HCT116 (cell line): ENCODE results near the gene LIPE.

Experiments used
- CBX3 ChIP-seq: IDR thresholded peaks from 2 replicates; pipeline ENCODE4 v1.6.1; 2012; ENCODE audit warnings: low read depth
- CTCF ChIP-seq, 3 experiments: fragments of 200-600 bp in 1 of 3; sonication (generic) in 1 of 3; IDR thresholded peaks in 2 of 3; conservative IDR thresholded peaks in 1 of 3; 2 replicates each; pipeline ENCODE4 v1.5.1; 2012 to 2017; ENCODE audit warnings: low read depth in 2 of 3, low read length in 2 of 3, antibody characterized with exemption in 1 of 3, borderline replicate concordance in 1 of 3, control low read depth in 1 of 3, mild to moderate bottlenecking in 1 of 3, mixed read lengths in 1 of 3, mixed run types in 1 of 3, moderate library complexity in 1 of 3; ENCODE audit not compliant: insufficient read depth in 1 of 3
- EZH2 ChIP-seq: fragments of 200-600 bp; sonication (generic); IDR thresholded peaks from 2 replicates; pipeline ENCODE4 v1.6.1; 2017; ENCODE audit warnings: antibody characterized with exemption, mixed run types
- EZH2phosphoT487 ChIP-seq: fragments of 200-600 bp; IDR thresholded peaks from 2 replicates; pipeline ENCODE4 v1.6.1; 2018; ENCODE audit warnings: antibody characterized with exemption, borderline replicate concordance
- POLR2A ChIP-seq: IDR thresholded peaks from 2 replicates; pipeline ENCODE4 v1.7.0; 2011; ENCODE audit warnings: borderline replicate concordance; ENCODE audit not compliant: insufficient read depth, insufficient read length; ENCODE audit errors: extremely low read depth
- POLR2AphosphoS5 ChIP-seq: IDR thresholded peaks from 2 replicates; pipeline ENCODE4 v1.6.1; 2011; ENCODE audit warnings: mild to moderate bottlenecking, low read depth, low read length, moderate library complexity
- RAD21 ChIP-seq: IDR thresholded peaks from 2 replicates; pipeline ENCODE4 v1.6.1; 2012; ENCODE audit warnings: low read depth, mild to moderate bottlenecking
- YY1 ChIP-seq: IDR thresholded peaks from 2 replicates; pipeline ENCODE4 v1.6.1; 2011; ENCODE audit warnings: low read length, low read depth, moderate library complexity, mild to moderate bottlenecking; ENCODE audit not compliant: insufficient replicate concordance; ENCODE audit errors: extremely low read depth
- ZNF274 ChIP-seq: fragments of 200-500 bp; sonication (Bioruptor generic); IDR thresholded peaks from 2 replicates; pipeline ENCODE4 v1.6.1; 2014; ENCODE audit warnings: mild to moderate bottlenecking, low read depth, low read length, inconsistent platforms
- TF ChIP-seq, protein P1 (sequence below): IDR thresholded peaks from 2 replicates; pipeline ENCODE4 v1.6.1; 2012

GRCh38 chr19:42455086-42455485 lies 27.9 kb upstream of the LIPE start:
- no peak for TF ChIP-seq EZH2phosphoT487
- TF ChIP-seq, protein P1, sequence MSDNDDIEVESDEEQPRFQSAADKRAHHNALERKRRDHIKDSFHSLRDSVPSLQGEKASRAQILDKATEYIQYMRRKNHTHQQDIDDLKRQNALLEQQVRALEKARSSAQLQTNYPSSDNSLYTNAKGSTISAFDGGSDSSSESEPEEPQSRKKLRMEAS: no peak
- no peak for TF ChIP-seq POLR2A
- TF ChIP-seq EZH2: no peak
- no peak for TF ChIP-seq CTCF (IDR thresholded peaks at IDR 0.05 in 2 of 3, conservative IDR thresholded peaks at IDR 0.05 in 1 of 3; ENCODE audit: borderline replicate concordance in 1 of 3, insufficient read depth in 1 of 3, low read depth in 2 of 3, low read length in 2 of 3)
- TF ChIP-seq ZNF274: no peak
- TF ChIP-seq POLR2AphosphoS5: no peak
- TF ChIP-seq CBX3: no peak
- no peak for TF ChIP-seq YY1
- TF ChIP-seq RAD21: no peak
